GM19023 (cell line): ENCODE measurements around the gene IRF1.

Experiments
- ATAC-seq: cut with Tn5 transposase; IDR thresholded peaks from one replicate; pipeline ENCODE4 v1.9.1; 2021; ENCODE audit warnings: mild to moderate bottlenecking, moderate library complexity; ENCODE audit not compliant: unreplicated experiment

Gene IRF1

DNA sequence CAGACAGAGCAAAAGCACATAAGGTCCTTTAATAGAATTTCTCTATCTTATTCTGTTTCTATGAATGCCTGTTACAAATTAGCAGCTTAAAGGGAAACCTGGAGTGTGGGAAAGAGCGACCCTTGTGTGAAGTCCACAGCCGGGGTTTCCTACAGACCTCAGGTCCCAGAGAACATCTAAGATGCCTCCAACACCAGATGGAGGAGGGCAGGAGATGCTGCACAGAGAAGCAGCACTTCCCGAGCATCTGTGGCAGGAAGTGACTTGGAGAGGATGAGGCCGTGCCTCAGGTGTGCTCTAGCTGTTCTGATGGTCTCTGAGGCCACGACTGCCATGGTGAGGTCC is 26.8 kb downstream of the IRF1 start:
- ATAC-seq: no peak

GRCh38 chr5:132462856-132463745 is 27.5 kb downstream of the IRF1 start:
- ATAC-seq: no peak

GRCh38 chr5:132462333-132462732 is 28.2 kb downstream of the IRF1 start:
- ATAC-seq: no peak

- no peak for ATAC-seq
Measured at GRCh38 chr5:132461569-132462070, 29.0 kb downstream of the IRF1 start.

GRCh38 chr5:132460846-132461568 is 29.6 kb downstream of the IRF1 start:
- no peak for ATAC-seq

DNA sequence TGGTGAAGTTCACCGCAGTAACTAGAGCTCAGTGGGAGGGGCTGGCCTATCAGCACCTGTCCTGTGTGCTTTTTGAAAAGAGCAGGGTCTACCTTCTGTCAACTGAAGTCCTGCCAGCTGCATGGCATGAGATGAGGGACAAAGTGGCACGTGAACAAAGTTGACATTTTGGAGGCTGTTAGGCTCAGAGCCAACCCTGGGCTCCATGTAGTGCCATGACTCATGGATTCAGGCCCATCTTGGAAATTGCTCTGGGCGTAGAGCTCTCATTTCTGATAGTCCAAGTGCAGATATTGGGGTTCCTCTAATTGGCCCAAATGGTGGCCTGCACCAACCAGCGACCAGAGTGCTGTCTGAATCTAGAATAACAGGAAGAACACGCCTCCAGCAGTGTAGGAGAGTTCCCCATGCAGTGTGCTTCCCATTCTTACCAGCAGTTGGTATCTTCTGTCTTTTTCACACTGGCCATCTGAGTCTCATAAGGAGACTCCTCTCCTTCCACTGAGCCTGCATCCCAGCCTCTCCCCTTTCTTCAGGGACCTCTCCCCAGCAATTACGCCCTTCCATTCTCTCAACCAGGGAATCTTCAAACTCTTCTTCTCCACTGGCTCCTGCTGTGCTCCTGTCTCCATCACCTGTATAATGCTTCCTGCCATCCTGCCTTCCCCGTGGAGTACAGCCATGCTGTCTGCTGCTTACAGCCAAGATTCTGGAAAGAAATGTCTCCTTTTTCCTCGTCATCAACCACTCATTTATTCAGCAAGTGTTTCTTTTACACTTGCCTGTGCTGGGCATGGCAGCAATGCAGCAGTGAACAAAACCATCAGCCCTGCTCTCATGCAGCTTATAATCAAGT is 30.4 kb downstream of the IRF1 start:
- ATAC-seq: no peak

GRCh38 chr5:132459031-132459982 is 31.3 kb downstream of the IRF1 start:
- ATAC-seq: peak; percentile 27

DNA sequence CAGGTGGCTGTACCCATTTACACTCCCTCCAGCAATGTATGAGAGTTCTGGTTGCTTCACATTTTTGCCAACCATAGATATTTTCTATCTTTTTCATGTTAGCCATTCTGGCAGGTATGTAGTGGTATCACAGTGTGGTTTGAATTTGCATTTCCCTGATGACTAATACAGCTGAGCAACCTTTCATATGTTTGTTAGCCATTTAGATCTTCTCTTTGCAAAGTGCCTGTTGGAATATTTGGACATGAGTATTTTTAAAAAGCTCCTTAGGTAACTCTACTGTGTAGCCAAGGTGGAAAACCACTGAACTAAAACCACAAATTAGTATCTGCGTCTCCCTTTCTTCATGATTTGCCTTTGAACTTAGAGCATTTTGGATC is 31.9 kb downstream of the IRF1 start:
- ATAC-seq: peak; percentile 43

- no peak for ATAC-seq
Measured at GRCh38 chr5:132458226-132458560, 32.4 kb downstream of the IRF1 start.

DNA sequence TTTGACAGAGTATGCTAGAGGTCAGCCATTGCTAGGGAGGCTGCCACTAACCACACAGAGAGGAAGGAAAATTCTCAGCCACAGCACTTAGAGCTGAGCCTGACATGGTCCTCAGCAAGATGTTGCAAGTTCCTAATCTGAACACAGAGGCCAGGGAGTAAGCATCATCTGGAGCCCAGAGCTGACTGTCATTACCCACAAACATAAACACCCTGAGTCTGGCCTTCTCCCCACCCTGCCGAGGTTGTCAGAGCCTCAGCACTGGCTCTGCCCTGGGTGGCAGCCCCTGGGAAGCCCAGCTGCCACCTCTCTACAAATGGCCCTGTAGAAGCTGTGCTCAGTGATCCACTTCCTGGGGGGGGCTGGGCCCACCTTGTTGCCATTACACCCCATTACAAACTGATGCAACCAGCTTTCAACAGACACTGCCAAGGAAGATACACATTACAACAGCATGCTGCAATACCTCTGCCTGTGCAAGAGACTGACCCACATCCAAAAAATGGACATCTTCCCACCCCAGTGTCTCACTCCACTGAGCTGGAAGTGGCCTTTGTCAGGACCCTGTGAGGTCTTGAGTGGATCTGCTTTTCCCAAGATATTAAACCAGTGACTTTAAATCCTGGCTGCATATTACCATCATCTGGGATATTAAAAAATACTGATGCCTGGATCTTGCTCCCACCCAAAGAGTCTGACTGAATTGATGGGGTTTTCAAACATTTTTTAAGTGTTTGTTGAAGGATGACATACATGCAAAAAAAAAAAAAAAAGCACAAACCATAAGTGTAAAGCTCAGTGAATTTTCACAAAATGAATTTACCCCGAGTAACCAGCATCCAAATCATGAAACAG is 33.0 kb downstream of the IRF1 start:
- ATAC-seq: no peak

- no peak for ATAC-seq
Measured at GRCh38 chr5:132456987-132457361, 33.6 kb downstream of the IRF1 start.

GRCh38 chr5:132456296-132456986 is 34.1 kb downstream of the IRF1 start:
- no peak for ATAC-seq

- no peak for ATAC-seq
Measured at GRCh38 chr5:132455614-132456115, 34.9 kb downstream of the IRF1 start.

DNA sequence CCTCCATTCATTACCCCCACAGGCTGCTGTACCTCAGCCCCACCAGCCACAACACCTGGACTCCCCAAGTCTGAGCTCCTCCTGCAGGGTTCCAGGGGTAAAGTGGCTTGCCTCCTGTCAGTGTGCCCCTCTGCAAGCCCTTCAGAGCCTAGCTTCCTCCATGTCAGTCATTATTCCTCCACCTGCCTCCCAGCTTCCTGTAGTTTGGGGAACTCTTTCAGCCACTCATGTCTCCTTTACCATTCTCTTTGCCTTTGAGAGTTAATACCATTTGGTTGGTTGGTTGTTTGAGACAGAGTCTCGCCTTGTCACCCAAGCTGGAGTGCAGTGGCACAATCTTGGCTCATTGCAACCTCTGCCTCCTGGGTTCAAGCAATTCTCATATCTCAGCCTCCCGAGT is 36.2 kb downstream of the IRF1 start:
- ATAC-seq: no peak

- no peak for ATAC-seq
Measured at GRCh38 chr5:132451387-132451786, 39.2 kb downstream of the IRF1 start.

DNA sequence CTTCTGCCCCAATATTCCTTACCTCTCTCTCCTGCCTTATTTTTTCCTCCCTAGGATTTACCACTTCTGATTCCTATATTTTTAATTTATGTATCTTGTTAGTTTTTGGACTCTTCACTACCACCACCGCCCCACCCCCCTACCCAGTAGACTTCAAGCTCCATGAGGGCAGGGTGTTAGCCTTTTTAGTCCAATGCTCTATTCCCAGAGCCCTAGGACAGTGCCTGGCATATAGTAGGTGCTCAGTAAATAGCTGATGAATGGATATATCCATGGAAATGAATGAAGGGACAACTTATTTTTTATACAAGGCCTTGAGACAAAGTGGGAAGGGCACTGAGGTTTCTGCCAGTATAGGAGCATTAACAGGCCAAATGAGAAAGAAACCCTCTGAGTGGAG is 41.5 kb downstream of the IRF1 start:
- ATAC-seq: no peak

DNA sequence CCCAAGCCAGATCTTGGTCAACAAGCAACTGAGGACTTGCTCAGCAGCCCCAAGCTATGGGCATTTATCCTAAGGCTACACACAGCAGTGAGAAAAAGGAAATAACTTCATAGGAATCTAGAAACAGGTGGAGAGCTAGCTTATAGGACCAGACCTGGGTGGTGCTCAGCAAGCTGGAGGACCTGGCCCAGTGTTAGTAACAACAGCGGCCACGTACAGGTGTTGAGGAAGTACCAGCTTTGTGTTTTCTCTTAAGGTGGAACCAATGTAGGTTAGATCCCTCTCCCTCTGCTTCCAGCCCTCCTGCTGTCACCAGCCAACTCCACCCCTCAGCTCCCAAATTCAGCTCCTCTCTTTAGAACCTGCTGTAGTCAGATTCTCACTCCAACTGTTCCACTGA is 43.4 kb downstream of the IRF1 start:
- no peak for ATAC-seq

DNA sequence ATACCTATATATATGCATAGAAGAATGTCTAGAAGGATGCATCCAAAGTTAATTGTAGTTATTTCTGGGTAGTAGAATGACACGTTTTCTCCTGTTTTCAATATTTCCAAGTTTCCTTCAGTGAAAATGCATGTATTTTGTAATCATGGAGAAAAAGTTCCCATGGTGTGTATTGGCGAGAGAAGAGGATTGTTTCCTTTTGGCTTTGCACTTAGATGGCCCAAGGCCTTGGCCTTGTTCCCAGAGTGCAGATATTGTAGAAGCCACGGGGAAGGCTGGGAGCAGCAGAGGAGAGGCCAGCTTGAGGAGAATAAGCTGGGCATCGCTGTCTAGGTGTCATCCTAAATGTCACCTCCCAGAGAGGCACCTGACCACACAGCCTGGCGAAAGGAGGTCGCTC is 44.0 kb downstream of the IRF1 start:
- ATAC-seq: no peak

- ATAC-seq: no peak
Measured at GRCh38 chr5:132445930-132446329, 44.6 kb downstream of the IRF1 start.
